Loucy (cell line): ENCODE data around the gene SURF1.

ENCODE experiments used
- CTCF ChIP-seq: fragments of 200-600 bp; sonication (generic); conservative IDR thresholded peaks from 2 replicates; pipeline ENCODE4 v1.5.1; 2014; ENCODE audit warnings: mild to moderate bottlenecking, antibody characterized with exemption, low read length
- EZH2phosphoT487 ChIP-seq: fragments of 200-600 bp; IDR thresholded peaks from 2 replicates; pipeline ENCODE4 v1.6.1; 2018; ENCODE audit warnings: antibody characterized with exemption, mild to moderate bottlenecking, moderate library complexity, borderline replicate concordance

DNA sequence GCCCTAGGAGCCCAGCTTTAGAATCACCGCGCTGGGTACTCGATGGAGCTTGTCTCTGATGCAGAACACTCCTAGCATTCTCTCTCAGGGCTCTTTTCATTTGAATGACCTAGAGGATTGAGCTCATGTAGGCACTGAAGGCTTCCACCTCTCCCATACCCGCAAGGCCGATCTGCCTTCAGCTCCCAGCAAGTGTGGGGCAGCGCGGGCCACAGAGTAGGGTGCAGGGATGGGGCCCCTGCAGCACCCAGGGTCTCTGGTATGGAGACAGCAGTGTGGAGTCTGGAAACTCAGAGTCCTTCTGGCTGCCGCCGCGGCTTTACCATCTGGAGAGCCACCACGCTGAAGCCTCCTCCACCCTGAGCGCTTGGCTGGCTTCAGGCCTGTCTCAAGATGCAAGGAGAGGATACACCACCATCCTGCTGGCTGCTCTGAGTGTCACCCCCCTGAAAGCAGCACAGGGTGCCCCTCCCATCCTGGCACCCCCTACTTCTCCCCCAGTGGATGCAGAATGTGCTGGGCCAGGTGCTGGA is 32.8 kb upstream of the SURF1 start:
- TF ChIP-seq CTCF (no peak), EZH2phosphoT487 (no peak)
